Lung microvascular endothelial cell (primary cell): ENCODE results near the gene BCLAF3. TPM values are rescaled to one million over a fixed set of nuclear protein-coding genes. Genes with fewer than 3 reads are reported as not detected.
A peak's percentile ranks its signal among the peaks of the same experiment; 100 is the strongest.

Experiments
- DNase-seq, 2 donors: peaks; one replicate each; pipeline versions ENCODE4 v3.0.0 to v3.0.0-alpha.2; 2010; ENCODE audit warnings: low read depth in 2 of 2
- total RNA-seq: library from RNA; depleted of rRNA; stranded (reverse); fragments of >200 nt; gene quantifications from 2 replicates; pipeline ENCODE4 v1.2.1, GENCODE V29; 2014

Gene BCLAF3
- total RNA-seq: 2.2 and 3.6 TPM in 2 replicates

DNA sequence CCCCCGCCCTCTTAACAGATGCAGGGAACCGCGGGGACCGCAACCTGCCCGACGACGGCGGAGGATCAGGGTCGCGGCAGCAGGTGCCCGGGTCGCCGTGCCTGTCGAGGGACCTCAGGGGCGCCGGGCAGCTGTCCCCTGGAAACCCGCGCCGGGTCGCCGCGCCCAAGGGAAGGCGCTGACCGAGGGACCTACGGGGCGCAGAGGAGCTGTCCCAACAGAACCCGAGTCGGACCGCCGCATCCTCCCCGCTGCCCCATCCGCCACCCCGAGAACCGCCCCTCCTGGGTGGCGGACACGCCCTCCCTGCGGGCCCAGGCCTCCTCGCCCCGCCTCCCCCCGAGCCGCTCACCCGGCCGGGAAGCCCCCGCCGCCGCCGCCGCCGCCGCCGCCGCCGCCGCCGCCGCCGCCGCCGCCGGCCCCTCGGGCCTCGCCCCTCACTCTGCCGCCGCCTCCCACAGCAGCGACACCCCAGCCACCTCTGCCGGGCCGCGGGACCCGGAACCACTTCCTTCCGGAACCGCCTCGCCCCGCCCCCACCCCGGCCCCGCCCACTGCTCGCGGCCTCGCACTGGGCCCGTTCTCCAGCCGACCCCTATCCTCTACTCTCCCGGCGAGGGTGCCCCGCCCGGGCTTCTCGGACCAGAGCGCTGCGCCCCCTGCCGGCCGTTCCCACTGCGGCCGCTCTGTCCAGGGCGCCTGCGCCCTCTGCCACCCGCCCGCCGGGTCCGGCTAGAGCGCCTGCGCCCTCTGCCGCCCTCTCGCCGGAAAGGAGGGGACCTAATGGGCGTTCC is at the start of gene BCLAF3:
Gene BCLAF3 (minus strand): TSS at position 506 of the 794 bp plus-strand sequence. CDS start 20,797 bp downstream, outside the sequence.
- DNase-seq: peak; percentile 84 to 89

DNA sequence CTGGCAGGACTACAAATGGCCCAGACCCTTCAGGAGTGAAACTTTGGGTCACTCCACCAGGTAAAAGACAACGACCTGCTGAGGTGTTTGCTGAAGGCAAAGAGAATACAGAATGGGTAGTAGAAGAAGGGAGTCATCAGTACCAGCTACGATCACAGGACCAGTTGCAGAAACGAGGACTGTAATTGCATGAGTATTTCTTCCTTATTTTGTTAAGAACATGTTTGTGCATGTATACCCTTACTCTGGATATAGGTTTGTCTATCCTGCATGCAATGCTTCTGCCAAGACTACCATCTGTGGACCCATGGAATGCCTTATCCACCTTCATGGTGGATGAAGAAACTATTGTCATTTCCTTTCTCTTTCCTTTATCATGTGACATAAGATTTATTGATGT is 48.1 kb upstream of the BCLAF3 start:
- DNase-seq: no peak

DNA sequence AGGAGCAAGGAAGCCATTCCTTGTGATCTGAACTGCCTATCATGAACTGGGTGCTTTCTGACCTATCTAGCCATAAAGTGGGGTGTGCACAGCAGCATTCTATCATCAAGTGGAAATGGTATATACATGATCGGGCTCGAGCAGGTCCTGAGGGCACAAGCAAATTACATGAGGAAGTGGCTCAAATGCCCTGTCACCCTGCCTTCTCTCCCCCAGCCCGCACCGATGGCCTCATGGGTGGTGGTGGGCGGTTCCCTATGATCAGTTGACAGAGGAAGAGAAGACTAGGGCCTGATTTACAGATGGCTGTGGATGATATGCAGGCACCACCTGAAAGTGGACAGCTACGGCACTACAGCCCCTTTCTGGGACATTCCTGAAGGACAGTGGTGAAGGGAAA is 46.3 kb upstream of the BCLAF3 start:
- DNase-seq: no peak

DNA sequence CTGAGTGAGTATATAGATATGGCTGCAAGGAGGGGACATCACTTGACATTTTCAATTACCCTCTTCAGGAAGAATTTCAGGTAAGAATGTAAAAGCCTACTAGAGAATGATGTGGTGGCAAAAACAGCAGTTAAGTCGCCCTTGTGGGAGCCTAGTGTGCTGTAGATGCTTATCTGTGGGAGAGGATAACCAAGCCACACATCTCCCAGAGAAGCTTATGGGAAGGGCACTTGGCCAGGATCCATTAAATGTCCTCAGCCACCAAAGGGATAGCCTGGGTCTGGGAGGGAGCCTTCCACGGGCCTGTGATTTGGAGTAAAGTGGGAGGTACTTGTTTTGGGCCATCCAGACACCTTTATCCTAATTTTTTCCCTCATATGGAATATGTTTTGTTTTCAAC is 41.3 kb upstream of the BCLAF3 start:
- no peak for DNase-seq

GRCh38 chrX:20029728-20030127 is 38.9 kb upstream of the BCLAF3 start:
- DNase-seq: no peak

DNA sequence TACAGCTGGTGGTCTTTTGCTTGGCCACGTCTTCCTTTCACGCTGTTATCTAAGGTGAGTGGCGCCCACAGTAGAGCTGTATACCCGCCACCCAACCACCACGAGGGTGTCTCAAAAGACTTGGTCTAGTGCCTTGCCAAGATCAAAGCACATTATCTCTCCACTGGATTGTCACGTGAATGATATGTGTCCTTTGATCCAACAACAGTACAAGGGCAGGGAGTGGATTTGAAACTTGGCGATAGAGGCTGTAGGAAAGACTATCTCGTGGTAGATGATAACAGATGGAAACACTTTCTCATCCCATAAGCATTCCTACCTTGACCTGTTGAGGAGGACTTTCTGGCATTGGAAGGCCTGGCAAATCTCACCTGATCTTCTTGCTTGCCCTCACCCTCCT is 37.7 kb upstream of the BCLAF3 start:
- DNase-seq: no peak

GRCh38 chrX:20026278-20026677 is 35.4 kb upstream of the BCLAF3 start:
- no peak for DNase-seq

GRCh38 chrX:20019672-20020365 is 29.0 kb upstream of the BCLAF3 start:
- no peak for DNase-seq

DNA sequence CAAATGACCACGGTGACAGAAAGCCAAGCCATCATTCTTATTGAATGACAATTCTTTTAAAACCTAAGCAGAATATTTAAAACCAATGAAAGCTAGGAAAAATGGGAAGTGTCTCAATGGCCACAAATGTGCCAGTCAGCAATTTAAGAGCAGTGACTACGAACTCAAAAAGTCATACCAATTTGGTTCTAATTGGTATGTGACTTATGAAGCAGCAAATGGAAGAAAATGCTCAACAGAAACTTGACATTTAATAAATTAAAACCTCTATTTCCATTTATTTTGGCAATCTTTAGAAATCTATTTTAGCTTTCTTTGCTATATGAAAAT is 25.7 kb upstream of the BCLAF3 start:
- no peak for DNase-seq

- DNase-seq: peak in 1 of 2 donors; percentile 18
Measured at GRCh38 chrX:20015945-20016615, 25.2 kb upstream of the BCLAF3 start.

GRCh38 chrX:20015422-20015821 is 24.6 kb upstream of the BCLAF3 start:
- no peak for DNase-seq

DNA sequence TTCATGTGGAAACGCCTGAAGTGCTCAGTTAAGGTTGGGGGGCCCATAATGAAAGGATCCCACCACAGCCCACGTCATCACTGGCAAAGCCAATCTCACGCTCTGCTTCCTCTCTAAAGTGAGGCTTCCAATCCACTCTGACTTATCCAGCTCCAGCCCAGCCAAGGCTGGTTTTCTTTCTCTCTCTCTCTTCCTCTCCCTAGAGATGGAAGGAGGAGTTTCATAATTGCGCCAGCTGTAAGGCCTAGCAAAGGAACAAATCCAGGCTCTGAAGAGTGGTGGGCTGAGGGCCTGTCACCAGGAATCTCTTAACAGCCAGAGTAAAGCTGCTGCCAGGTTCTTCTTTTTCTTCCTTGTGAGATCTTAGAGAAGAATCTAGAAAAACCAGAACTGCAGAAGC is 20.7 kb upstream of the BCLAF3 start:
- DNase-seq: no peak

DNA sequence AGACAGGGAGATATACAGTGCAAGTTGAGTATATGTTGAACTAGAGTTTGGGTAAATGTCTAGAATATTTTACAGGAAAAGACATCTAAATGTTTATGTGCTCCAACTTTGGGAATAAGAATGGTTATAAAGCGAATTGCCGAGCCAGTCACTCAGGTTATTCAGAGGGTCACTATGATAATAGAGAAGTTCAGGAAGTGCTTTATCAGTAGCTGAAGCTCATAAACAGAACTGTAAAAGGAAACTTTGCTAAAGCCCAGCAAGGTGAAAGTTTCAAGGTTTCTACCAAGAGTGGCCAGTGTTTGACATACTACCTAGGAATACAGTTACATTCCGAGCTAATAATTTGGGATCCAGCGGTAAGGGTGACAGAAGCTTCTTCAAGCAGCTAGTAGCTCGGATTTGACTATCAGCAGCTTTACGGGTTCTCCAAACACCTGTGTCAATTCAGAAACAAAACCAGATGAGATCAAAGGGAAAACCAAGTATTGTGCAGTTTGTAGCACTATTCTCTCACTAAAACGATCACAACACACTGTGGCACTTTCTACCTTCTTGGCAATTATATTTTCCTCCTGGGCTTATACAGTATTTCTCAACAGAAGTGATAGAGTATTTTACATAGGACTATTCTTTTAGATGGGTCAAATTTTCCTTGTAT is 17.2 kb upstream of the BCLAF3 start:
- DNase-seq: no peak

- DNase-seq: no peak
Measured at GRCh38 chrX:20005883-20006282, 15.0 kb upstream of the BCLAF3 start.

DNA sequence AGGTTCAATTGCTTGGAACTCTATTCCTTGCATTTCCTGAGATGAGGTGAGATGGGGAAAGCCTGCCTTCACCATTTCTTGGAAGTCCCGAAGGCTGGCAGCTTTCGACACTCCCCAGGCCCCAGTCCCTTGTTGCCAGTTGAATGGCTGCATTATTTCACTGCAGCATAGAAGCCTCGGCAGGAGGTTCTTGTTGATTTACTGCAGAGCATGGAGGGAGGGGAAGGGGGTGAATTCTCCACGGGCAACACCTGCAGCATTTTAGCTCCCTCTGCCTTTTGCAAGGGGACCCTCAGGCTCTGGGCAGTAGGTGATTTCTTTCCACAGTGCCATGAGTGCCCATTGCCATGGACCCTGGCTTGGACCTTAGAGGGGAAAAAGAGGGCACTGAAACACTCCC is 10.7 kb upstream of the BCLAF3 start:
- DNase-seq: no peak

GRCh38 chrX:19991350-19991718 is 473 bp upstream of the BCLAF3 start:
- DNase-seq: no peak

GRCh38 chrX:19990151-19990555 is 708 bp downstream of the BCLAF3 start:
- peak; percentile 3 to 16 for DNase-seq

- DNase-seq: no peak
Measured at GRCh38 chrX:19987856-19988255, 3.0 kb downstream of the BCLAF3 start.

GRCh38 chrX:19986531-19986930 is 4.3 kb downstream of the BCLAF3 start:
- no peak for DNase-seq

DNA sequence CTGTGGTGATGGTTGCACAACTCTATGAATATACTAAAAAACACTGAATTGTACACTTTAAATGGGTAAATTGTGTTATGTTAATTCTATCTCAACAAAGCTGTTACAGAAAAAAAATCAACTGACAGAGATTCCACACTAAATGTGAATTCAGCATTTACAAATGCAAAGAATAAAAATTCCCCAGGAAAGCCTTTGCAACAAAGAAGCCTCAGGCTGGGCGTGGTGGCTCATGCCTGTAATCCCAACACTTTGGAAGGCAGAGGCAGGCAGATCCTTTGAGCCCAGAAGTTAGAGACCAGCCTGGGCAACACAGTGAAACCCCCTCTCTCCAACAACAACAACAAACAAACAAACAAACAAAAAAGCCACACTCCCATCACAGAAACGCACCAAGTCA is 8.9 kb downstream of the BCLAF3 start:
- no peak for DNase-seq

GRCh38 chrX:19975845-19976244 is 15.0 kb downstream of the BCLAF3 start:
- DNase-seq: no peak

DNA sequence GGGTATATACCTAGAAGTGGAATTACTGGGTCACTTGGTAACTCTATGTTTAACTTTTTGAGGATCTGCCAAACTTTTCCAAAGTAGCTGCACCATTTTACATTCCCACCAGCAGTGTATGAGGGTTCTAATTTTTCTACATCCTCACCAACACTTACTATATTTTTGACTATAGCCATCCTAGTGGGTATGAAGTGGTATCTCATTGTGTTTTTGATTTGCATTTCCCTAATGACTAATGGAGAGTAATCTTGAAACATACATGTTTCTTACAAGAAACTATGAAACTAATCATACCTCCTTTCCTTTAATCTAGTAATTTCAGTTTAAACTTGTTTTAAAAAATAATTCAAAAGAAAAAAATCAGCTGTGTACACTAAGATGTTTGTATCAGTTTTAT is 17.9 kb downstream of the BCLAF3 start:
- DNase-seq: no peak
